Liver (tissue), 9 donors: ENCODE data around the gene FMN2. TPM values are rescaled to one million over a fixed set of nuclear protein-coding genes. Genes with fewer than 3 reads are reported as not detected.
A peak's percentile ranks its signal among the peaks of the same experiment; 100 is the strongest.

ENCODE experiments used
- DNase-seq: peaks from one replicate; pipeline ENCODE4 v3.0.0-alpha.2; 2017; ENCODE audit warnings: low spot score
- H3K27ac ChIP-seq, 2 donors: one replicate each; pipeline ENCODE4 v1.7.0; 2013; ENCODE audit warnings: inconsistent platforms in 2 of 2, low read length in 2 of 2, control low read depth in 1 of 2, low read depth in 1 of 2, mild to moderate bottlenecking in 1 of 2
- H3K27me3 ChIP-seq, 4 donors: one replicate each; pipeline versions ENCODE4 v1.6.1 to v1.7.0; 2013; ENCODE audit warnings: low read length in 3 of 4, inconsistent platforms in 1 of 4, mild to moderate bottlenecking in 1 of 4, moderate library complexity in 1 of 4; ENCODE audit not compliant: control insufficient read depth in 4 of 4, insufficient read depth in 4 of 4
- H3K36me3 ChIP-seq, 4 donors: one replicate each; pipeline versions ENCODE4 v1.6.1 to v1.7.0; 2013; ENCODE audit warnings: low read length in 3 of 4, mild to moderate bottlenecking in 3 of 4, low read depth in 1 of 4, moderate library complexity in 1 of 4; ENCODE audit not compliant: control insufficient read depth in 4 of 4, insufficient read depth in 3 of 4
- H3K4me1 ChIP-seq, 4 donors: one replicate each; pipeline versions ENCODE4 v1.6.1 to v1.7.0; 2013; ENCODE audit warnings: low read length in 3 of 4, mild to moderate bottlenecking in 3 of 4, moderate library complexity in 1 of 4; ENCODE audit not compliant: control insufficient read depth in 4 of 4, insufficient read depth in 4 of 4
- H3K4me3 ChIP-seq, 3 donors: one replicate each; pipeline versions ENCODE4 v1.6.1 to v1.7.0; 2013; ENCODE audit warnings: low read length in 3 of 3, control low read depth in 1 of 3, low read depth in 1 of 3, mild to moderate bottlenecking in 1 of 3
- H3K9ac ChIP-seq, 2 donors: one replicate each; pipeline ENCODE4 v1.7.0; 2013; ENCODE audit warnings: low read length in 2 of 2, mild to moderate bottlenecking in 2 of 2, moderate library complexity in 2 of 2, control low read depth in 1 of 2, low read depth in 1 of 2
- H3K9me3 ChIP-seq, 4 donors: one replicate each; pipeline versions ENCODE4 v1.6.1 to v1.7.0; 2013; ENCODE audit warnings: low read length in 3 of 4; ENCODE audit not compliant: control insufficient read depth in 4 of 4
- EGR1 ChIP-seq, 2 donors: IDR thresholded peaks; 2 replicates each; pipeline ENCODE4 v1.6.1; 2016 to 2018; ENCODE audit warnings: antibody characterized with exemption in 2 of 2, low read depth in 2 of 2
- FOXA2 ChIP-seq: IDR thresholded peaks from 2 replicates; pipeline ENCODE4 v1.6.1; 2016; ENCODE audit warnings: antibody characterized with exemption
- GABPA ChIP-seq, 2 donors: IDR thresholded peaks in 1 of 2; conservative IDR thresholded peaks in 1 of 2; 2 replicates each; pipeline ENCODE4 v1.6.1; 2016; ENCODE audit warnings: antibody characterized with exemption in 2 of 2, mild to moderate bottlenecking in 1 of 2, moderate library complexity in 1 of 2
- HNF4A ChIP-seq, 2 donors: conservative IDR thresholded peaks; 2 replicates each; pipeline ENCODE4 v1.6.1; 2016; ENCODE audit warnings: antibody characterized with exemption in 2 of 2, mild to moderate bottlenecking in 2 of 2
- HNF4G ChIP-seq: IDR thresholded peaks from 2 replicates; pipeline ENCODE4 v1.6.1; 2016; ENCODE audit warnings: antibody characterized with exemption
- JUND ChIP-seq, 2 donors: IDR thresholded peaks; 2 replicates each; pipeline ENCODE4 v1.6.1; 2016; ENCODE audit warnings: antibody characterized with exemption in 2 of 2
- NR2F2 ChIP-seq: IDR thresholded peaks from 2 replicates; pipeline ENCODE4 v1.6.1; 2016; ENCODE audit warnings: antibody characterized with exemption
- RAD21 ChIP-seq, 2 donors: IDR thresholded peaks; 2 replicates each; pipeline ENCODE4 v1.6.1; 2016; ENCODE audit warnings: antibody characterized with exemption in 2 of 2, mild to moderate bottlenecking in 2 of 2
- TAF1 ChIP-seq: conservative IDR thresholded peaks from 2 replicates; pipeline ENCODE4 v1.6.1; 2016; ENCODE audit warnings: antibody characterized with exemption, mild to moderate bottlenecking
- YY1 ChIP-seq: IDR thresholded peaks from 2 replicates; pipeline ENCODE4 v1.6.1; 2016; ENCODE audit warnings: antibody characterized with exemption, mild to moderate bottlenecking
- WGBS: extraction: QIAGEN DNeasy Blood & Tissue Kit; methylation state at CpG from one replicate; pipeline ENCODE4 v1.1.7; 2013; 5-methylcytosine and 5-hydroxymethylcytosine counted together
- polyA plus RNA-seq, 2 donors: library from polyadenylated mRNA; stranded (reverse) in 1 of 2; unstranded in 1 of 2; fragments of 200-250 nt in 1 of 2; fragments of >200 nt in 1 of 2; fragmentation: Nextera tagmentation in 1 of 2; extraction: Ambion mirVana in 1 of 2; gene quantifications; one replicate each; pipeline versions ENCODE4 v1.2.1 to v1.2.3, GENCODE V29; 2013 to 2015
- total RNA-seq, 2 donors: library from RNA; depleted of rRNA; stranded (reverse); fragments of >200 nt; gene quantifications; one replicate each; pipeline ENCODE4 v1.2.3, GENCODE V29; 2014
- TF ChIP-seq, protein P1 (sequence below): IDR thresholded peaks from 2 replicates; pipeline ENCODE4 v1.6.1; 2016; ENCODE audit warnings: antibody characterized with exemption, mild to moderate bottlenecking
- TF ChIP-seq, protein P2 (sequence below): fragments of 150-350 bp; IDR thresholded peaks from 2 replicates; pipeline ENCODE4 v1.5.1; 2017; ENCODE audit warnings: improper control_type of control experiment, low read depth, low read length; ENCODE audit not compliant: missing input control
- TF ChIP-seq, protein P3 (sequence below): IDR thresholded peaks from 2 replicates; pipeline ENCODE4 v1.6.1; 2016; ENCODE audit warnings: antibody characterized with exemption
- TF ChIP-seq, protein P4 (sequence below): IDR thresholded peaks from 2 replicates; pipeline ENCODE4 v1.6.1; 2016; ENCODE audit warnings: antibody characterized with exemption
- TF ChIP-seq, protein P5 (sequence below): IDR thresholded peaks from 2 replicates; pipeline ENCODE4 v1.6.1; 2016; ENCODE audit warnings: antibody characterized with exemption
- donor health status: healthy.
- donor health status: healthy.
- donor health status: healthy.
- donor health status: healthy.
- donor health status: healthy.

Gene FMN2
- total and polyA plus RNA-seq, 4 donors, result 0.17 TPM; not detected in 3

DNA sequence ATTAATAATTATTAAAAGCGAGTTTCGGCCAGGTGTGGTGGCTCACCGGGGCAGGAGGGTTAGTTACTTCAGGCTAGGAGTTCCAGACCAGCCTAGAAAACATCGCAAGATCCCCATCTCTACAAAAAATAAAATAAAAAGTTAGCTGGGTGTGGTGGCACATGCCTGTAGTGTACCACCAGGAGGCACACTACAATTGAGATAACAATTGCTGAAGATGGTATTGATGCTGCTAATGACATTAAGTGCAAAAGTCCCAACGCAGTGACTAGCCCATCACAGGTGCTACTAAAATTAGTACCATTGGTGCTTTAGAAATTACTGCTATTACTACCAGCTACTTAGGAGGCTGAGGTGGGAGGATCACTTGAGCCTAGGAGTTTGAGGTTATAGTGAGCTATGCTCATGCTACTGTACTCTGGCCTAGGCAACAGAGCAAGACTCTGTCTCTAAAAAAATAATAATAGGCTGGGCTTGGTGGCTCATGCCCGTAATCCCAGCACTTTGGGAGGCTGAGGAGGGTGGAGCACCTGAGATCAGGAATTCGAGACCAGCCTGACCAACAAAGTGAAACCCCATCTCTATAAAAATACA lies 363.6 kb downstream of the FMN2 start:
- Histone ChIP-seq H3K27me3 (no peaks in the 10 kb centered on the region), H3K36me3 (no peaks in the 10 kb centered on the region), H3K27ac (no peak overlapping the region), H3K4me1 (no peaks in the 10 kb centered on the region), H3K4me3 (no peak overlapping the region), H3K9ac (no peak overlapping the region), H3K9me3 (no peaks in the 10 kb centered on the region)
- DNase-seq, result no peak
- TF ChIP-seq GABPA (IDR thresholded peaks at IDR 0.05 in 1 of 2, conservative IDR thresholded peaks at IDR 0.05 in 1 of 2) (no peak), NR2F2 (no peak), FOXA2 (no peak), RAD21 (IDR thresholded peaks at IDR 0.05) (peak; percentile 88 to 94), HNF4A (conservative IDR thresholded peaks at IDR 0.05) (peak in 1 of 2 donors; percentile 8), JUND (IDR thresholded peaks at IDR 0.05) (no peak)
- TF ChIP-seq, protein P1, sequence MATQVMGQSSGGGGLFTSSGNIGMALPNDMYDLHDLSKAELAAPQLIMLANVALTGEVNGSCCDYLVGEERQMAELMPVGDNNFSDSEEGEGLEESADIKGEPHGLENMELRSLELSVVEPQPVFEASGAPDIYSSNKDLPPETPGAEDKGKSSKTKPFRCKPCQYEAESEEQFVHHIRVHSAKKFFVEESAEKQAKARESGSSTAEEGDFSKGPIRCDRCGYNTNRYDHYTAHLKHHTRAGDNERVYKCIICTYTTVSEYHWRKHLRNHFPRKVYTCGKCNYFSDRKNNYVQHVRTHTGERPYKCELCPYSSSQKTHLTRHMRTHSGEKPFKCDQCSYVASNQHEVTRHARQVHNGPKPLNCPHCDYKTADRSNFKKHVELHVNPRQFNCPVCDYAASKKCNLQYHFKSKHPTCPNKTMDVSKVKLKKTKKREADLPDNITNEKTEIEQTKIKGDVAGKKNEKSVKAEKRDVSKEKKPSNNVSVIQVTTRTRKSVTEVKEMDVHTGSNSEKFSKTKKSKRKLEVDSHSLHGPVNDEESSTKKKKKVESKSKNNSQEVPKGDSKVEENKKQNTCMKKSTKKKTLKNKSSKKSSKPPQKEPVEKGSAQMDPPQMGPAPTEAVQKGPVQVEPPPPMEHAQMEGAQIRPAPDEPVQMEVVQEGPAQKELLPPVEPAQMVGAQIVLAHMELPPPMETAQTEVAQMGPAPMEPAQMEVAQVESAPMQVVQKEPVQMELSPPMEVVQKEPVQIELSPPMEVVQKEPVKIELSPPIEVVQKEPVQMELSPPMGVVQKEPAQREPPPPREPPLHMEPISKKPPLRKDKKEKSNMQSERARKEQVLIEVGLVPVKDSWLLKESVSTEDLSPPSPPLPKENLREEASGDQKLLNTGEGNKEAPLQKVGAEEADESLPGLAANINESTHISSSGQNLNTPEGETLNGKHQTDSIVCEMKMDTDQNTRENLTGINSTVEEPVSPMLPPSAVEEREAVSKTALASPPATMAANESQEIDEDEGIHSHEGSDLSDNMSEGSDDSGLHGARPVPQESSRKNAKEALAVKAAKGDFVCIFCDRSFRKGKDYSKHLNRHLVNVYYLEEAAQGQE, result no peak
- TF ChIP-seq, protein P2, sequence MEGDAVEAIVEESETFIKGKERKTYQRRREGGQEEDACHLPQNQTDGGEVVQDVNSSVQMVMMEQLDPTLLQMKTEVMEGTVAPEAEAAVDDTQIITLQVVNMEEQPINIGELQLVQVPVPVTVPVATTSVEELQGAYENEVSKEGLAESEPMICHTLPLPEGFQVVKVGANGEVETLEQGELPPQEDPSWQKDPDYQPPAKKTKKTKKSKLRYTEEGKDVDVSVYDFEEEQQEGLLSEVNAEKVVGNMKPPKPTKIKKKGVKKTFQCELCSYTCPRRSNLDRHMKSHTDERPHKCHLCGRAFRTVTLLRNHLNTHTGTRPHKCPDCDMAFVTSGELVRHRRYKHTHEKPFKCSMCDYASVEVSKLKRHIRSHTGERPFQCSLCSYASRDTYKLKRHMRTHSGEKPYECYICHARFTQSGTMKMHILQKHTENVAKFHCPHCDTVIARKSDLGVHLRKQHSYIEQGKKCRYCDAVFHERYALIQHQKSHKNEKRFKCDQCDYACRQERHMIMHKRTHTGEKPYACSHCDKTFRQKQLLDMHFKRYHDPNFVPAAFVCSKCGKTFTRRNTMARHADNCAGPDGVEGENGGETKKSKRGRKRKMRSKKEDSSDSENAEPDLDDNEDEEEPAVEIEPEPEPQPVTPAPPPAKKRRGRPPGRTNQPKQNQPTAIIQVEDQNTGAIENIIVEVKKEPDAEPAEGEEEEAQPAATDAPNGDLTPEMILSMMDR, result peak; percentile 74
- WGBS, result 53% methylated on average over 7 of the region's 7 CpGs

DNA sequence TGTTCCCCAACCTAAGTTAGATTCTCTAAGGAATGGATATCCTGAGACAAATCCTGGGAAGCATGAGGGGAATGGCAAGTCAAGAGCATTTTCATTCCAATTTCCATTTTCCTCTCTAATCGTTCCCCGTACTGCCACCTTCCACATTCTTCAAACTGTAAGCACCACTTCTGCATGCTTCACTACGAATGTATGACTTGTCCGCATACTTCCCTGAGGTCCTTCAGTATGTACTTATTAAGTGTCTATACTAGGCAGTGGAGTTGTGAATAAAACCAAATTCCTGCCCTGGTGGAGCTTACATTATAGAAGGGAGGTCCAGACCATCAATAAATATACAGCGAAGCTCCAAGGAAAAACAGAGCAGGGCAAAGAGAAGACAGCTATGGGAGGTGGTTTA lies 365.5 kb downstream of the FMN2 start:
- no peak for DNase-seq
- Histone ChIP-seq H3K27ac (no peak overlapping the region), H3K36me3 (no peaks in the 10 kb centered on the region), H3K4me3 (no peak overlapping the region), H3K4me1 (no peaks in the 10 kb centered on the region), H3K9me3 (no peaks in the 10 kb centered on the region), H3K9ac (no peak overlapping the region), H3K27me3 (no peaks in the 10 kb centered on the region)
- 90% methylated on average over 5 of the region's 5 CpGs for WGBS
- TF ChIP-seq YY1 (no peak), HNF4G (no peak), GABPA (IDR thresholded peaks at IDR 0.05 in 1 of 2, conservative IDR thresholded peaks at IDR 0.05 in 1 of 2) (no peak), EGR1 (IDR thresholded peaks at IDR 0.05; ENCODE audit: low read depth in 2 of 2) (no peak), TAF1 (no peak), JUND (IDR thresholded peaks at IDR 0.05) (no peak), HNF4A (conservative IDR thresholded peaks at IDR 0.05) (no peak), NR2F2 (no peak)
- TF ChIP-seq, protein P2, result no peak
- TF ChIP-seq, protein P3, sequence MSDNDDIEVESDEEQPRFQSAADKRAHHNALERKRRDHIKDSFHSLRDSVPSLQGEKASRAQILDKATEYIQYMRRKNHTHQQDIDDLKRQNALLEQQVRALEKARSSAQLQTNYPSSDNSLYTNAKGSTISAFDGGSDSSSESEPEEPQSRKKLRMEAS, result no peak
- TF ChIP-seq, protein P4, sequence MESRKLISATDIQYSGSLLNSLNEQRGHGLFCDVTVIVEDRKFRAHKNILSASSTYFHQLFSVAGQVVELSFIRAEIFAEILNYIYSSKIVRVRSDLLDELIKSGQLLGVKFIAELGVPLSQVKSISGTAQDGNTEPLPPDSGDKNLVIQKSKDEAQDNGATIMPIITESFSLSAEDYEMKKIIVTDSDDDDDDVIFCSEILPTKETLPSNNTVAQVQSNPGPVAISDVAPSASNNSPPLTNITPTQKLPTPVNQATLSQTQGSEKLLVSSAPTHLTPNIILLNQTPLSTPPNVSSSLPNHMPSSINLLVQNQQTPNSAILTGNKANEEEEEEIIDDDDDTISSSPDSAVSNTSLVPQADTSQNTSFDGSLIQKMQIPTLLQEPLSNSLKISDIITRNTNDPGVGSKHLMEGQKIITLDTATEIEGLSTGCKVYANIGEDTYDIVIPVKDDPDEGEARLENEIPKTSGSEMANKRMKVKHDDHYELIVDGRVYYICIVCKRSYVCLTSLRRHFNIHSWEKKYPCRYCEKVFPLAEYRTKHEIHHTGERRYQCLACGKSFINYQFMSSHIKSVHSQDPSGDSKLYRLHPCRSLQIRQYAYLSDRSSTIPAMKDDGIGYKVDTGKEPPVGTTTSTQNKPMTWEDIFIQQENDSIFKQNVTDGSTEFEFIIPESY, result no peak
- TF ChIP-seq, protein P5, sequence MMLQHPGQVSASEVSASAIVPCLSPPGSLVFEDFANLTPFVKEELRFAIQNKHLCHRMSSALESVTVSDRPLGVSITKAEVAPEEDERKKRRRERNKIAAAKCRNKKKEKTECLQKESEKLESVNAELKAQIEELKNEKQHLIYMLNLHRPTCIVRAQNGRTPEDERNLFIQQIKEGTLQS, result no peak
